GM19240 (cell line): ENCODE data around the gene OVCA2.

Experiments
- DNase-seq: peaks from one replicate; pipeline ENCODE4 v3.0.0; 2011; ENCODE audit warnings: low spot score; ENCODE audit not compliant: insufficient read length

Gene OVCA2

GRCh38 chr17:2054262-2054511 is 12.4 kb downstream of the OVCA2 start:
- DNase-seq, result no peak

DNA sequence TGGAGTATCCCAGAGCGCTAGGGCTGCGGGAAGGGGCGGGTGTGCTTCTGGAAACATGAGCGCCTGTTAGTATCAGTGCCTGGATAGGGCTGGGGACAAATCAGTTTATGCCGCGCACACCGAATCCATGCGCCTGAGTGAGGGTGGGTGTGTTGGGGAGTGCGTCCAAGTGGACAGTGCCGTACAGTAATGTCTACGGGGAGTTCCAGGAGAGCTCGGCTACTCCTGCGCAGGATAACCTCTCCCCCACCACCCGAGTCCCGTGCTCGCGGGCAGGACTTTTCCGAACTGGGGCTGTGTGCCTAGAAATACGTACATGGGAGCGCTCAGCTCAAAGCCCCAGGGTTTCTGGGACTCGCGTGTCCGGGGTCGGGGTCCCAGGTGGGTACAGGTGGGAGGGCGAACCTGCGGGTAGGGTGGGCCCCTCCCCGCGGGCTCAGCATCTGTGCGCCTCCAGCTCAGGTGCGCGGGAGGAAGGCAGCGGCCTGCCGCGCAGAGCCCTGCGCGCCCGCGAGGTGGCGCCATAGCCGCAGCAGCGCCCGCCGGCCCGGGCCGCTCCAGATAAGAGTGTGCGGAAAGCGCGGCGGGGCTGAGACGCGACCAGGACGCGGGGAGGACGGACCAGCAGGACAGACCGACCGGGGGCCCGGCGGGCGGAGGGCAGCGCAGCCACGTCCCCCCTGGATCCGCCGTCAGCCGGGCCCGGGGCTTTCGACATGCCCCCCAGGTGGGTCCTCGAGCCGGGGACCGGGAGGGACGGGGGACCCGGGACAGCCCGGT is 12.9 kb downstream of the OVCA2 start, which contains the start of gene HIC1:
Gene HIC1 (plus strand): TSS at position 592 of the 780 bp plus-strand sequence. CDS start 1,588 bp downstream, outside the sequence.
- peak; percentile 78 for DNase-seq

DNA sequence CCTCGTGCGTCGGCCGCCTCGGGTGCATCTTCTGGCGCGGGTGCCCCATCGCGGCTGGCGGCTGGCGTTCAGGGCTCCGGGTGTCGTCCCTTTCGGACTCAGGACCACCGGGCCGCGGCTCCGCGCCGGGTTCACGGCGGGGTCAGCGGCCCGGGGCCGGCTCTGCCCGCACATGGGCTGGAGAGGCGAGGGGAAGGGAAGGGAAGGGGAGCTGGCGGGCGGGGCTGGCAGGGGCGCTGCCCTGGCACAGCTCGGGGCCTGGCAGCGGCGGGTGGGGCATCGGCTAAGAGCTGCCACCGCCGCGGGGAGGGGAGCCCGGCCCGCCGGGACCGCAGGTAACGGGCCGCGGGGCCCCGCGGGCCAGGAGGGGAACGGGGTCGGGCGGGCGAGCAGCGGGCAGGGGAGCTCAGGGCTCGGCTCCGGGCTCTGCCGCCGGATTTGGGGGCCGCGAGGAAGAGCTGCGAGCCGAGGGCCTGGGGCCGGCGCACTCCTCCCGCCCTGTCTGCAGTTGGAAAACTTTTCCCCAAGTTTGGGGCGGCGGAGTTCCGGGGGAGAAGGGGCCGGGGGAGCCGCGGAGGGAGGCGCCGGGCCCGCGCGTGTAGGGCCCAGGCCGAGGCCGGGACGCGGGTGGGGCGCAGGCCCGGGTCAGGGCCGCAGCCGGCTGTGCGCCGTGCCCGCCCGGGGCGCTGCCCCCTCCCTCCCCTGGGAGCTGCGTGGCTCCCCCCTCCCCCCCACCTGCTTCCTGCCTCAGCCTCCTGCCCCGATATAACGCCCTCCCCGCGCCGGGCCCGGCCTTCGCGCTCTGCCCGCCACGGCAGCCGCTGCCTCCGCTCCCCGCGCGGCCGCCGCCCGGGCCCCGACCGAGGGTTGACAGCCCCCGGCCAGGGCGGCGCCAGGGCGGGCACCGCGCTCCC is 13.7 kb downstream of the OVCA2 start:
- DNase-seq, result no peak

GRCh38 chr17:2056206-2057174 is 14.7 kb downstream of the OVCA2 start:
- peak; percentile 55 for DNase-seq

- no peak for DNase-seq
Measured at GRCh38 chr17:2057175-2057759, 15.4 kb downstream of the OVCA2 start.

GRCh38 chr17:2057760-2058585 is 16.2 kb downstream of the OVCA2 start:
- DNase-seq, result no peak

- peak; percentile 55 for DNase-seq
Measured at GRCh38 chr17:2058586-2059546, 17.0 kb downstream of the OVCA2 start.

DNA sequence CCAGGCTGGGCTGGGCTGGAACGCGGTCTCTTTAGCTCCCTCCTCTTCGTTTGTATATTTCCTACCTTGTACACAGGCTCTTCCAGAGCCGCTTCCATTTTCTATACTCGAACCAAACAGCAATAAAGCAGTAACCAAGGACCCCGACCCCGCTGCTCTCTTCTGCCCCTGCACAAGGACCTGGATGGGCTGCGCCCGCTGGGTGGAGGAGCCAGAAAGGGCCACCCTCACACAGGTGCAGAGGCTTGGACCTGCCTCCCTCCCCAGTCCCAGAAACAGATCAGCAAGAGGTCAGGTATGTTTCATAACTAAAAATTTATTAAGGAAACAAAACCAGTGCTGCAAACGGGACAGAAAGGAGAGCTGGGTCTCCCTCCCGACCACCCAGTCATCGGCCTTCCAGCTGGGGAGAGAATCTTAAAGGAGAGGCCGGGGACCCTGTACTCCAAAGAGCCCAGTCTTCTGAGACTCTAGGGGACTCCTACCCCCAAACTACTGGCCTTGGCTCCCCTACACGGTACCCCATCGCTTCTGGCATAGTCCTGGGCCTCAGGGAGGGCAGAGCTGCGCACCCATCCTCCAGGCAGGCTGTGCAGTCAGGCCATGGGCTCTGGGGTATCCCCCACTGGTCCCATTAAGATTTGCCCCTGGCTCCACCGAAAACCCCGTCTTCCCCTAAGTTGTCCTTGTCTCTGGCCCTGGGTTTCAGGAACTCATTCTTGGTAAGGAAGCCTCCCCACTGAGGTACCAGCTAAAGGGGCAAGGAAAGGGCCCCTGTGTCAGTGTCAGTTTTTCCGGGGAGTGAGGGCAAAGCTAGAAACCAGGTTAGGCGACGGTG is 17.9 kb downstream of the OVCA2 start:
- DNase-seq, result no peak

- DNase-seq, result no peak
Measured at GRCh38 chr17:2060385-2060658, 18.5 kb downstream of the OVCA2 start.

GRCh38 chr17:2060681-2061440 is 19.0 kb downstream of the OVCA2 start:
- no peak for DNase-seq

- no peak for DNase-seq
Measured at GRCh38 chr17:2061441-2061958, 19.7 kb downstream of the OVCA2 start.

GRCh38 chr17:2062571-2063183 is 20.9 kb downstream of the OVCA2 start:
- DNase-seq, result no peak

DNA sequence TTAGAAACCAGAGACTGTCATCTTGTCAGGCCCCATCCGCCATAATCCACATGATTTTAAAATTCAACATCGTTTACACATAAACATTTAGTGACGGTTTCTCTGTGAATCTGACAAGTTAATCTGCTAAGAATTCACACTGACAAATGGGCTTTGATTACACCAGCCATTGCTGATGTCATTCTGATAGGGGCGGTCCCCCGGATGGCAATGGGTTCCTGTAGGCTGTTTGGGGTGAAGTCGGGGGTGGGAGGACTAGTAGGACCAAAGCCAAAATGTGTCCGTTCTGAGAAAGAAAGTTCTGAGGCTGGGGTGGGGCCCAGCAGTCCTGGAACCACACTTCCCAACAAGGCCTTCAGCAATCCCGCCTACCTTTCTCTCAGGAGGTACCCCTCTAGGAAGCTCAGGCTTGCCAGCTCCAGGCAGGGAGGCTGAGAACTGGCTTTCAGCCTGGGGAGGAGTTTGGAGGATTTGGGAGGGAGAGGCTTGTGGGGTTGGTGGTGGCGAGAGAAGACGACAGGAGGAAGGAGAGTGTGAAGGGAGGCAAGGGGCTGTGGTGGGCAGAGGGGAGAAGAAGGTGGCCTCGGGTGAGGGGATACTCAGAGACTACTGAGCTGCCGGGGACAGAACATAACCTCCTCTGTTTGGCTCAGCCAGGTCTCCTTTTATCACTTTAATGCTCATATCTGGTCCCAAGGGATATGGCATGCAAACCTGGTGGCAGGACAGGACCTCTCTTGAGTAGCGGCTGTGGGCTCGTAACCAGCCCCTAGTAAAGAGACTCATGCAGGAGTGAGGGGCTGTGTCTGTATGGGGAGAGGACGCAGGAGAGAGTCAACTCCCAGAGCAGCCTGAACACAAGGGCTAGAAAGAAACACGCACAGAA is 21.7 kb downstream of the OVCA2 start:
- no peak for DNase-seq

- no peak for DNase-seq
Measured at GRCh38 chr17:2064147-2064489, 22.3 kb downstream of the OVCA2 start.

DNA sequence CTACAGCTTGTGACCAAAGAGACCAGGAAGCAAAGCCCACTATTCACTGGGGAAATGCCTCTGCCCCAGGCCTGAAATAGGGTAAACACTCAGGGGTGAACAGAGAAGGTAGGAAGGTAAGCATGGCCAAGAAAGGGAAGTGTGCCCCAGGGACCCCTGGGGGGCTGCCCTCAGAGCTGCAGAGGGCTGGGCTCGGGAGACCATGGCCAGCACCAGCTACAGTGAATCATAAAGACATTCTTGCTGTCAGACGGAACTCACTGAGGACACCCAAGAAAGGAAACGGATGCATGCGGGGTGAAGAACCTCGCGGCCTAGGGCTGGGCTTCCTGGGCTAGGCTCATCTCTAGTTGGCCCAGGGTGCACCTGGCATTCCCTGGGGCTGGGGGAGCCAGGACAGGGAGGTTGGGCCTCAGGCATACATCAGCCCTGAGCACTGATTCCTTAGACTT is 22.7 kb downstream of the OVCA2 start:
- DNase-seq, result no peak
